ENCODE results near the gene GPRASP2.

DNA sequence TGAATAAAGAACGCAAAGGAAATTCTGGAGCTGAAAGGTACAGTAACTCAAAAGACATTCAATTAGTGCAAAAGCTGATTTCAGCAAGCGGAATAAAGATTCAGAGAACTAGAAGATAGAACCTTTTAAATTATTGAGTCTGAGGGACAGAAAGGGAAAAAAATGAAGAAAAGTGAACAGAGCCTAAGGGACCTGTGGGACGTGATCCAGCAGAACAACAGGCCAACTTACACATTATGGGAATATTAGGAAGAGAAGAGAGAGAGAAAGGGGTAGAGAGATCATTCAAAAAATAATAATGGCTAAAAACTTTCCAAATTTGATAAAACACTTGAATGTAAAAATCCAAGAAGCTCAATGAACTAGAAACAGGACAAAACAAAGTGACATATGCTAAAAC lies 17.5 kb upstream of the GPRASP2 start:
- TF ChIP-seq, protein P1, sequence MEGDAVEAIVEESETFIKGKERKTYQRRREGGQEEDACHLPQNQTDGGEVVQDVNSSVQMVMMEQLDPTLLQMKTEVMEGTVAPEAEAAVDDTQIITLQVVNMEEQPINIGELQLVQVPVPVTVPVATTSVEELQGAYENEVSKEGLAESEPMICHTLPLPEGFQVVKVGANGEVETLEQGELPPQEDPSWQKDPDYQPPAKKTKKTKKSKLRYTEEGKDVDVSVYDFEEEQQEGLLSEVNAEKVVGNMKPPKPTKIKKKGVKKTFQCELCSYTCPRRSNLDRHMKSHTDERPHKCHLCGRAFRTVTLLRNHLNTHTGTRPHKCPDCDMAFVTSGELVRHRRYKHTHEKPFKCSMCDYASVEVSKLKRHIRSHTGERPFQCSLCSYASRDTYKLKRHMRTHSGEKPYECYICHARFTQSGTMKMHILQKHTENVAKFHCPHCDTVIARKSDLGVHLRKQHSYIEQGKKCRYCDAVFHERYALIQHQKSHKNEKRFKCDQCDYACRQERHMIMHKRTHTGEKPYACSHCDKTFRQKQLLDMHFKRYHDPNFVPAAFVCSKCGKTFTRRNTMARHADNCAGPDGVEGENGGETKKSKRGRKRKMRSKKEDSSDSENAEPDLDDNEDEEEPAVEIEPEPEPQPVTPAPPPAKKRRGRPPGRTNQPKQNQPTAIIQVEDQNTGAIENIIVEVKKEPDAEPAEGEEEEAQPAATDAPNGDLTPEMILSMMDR (IDR thresholded peaks at IDR 0.05; ENCODE audit: insufficient read depth, low read length), result no peak
- TF ChIP-seq, protein P2, sequence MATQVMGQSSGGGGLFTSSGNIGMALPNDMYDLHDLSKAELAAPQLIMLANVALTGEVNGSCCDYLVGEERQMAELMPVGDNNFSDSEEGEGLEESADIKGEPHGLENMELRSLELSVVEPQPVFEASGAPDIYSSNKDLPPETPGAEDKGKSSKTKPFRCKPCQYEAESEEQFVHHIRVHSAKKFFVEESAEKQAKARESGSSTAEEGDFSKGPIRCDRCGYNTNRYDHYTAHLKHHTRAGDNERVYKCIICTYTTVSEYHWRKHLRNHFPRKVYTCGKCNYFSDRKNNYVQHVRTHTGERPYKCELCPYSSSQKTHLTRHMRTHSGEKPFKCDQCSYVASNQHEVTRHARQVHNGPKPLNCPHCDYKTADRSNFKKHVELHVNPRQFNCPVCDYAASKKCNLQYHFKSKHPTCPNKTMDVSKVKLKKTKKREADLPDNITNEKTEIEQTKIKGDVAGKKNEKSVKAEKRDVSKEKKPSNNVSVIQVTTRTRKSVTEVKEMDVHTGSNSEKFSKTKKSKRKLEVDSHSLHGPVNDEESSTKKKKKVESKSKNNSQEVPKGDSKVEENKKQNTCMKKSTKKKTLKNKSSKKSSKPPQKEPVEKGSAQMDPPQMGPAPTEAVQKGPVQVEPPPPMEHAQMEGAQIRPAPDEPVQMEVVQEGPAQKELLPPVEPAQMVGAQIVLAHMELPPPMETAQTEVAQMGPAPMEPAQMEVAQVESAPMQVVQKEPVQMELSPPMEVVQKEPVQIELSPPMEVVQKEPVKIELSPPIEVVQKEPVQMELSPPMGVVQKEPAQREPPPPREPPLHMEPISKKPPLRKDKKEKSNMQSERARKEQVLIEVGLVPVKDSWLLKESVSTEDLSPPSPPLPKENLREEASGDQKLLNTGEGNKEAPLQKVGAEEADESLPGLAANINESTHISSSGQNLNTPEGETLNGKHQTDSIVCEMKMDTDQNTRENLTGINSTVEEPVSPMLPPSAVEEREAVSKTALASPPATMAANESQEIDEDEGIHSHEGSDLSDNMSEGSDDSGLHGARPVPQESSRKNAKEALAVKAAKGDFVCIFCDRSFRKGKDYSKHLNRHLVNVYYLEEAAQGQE (IDR thresholded peaks at IDR 0.05; ENCODE audit: insufficient replicate concordance, low read depth), result no peak
- TF ChIP-seq SPI1 (IDR thresholded peaks at IDR 0.05; ENCODE audit: borderline replicate concordance, low read depth), result no peak

Measured in HL-60 (cell line).